ENCODE data around the gene C19orf38.

C19orf38 gene

GRCh38 chr19:10848230-10848856, at the start of gene C19orf38:
TSS of gene C19orf38 (plus strand) at chr19:10848415. CDS start at chr19:10848509, 94 bp downstream.
- DNase-seq: no peak

- DNase-seq: no peak
Measured at GRCh38 chr19:10800488-10800887, 47.7 kb upstream of the C19orf38 start.

GRCh38 chr19:10802479-10802878, 45.7 kb upstream of the C19orf38 start:
- DNase-seq: no peak

- DNase-seq: no peak
Measured at GRCh38 chr19:10803252-10803651, 45.0 kb upstream of the C19orf38 start.

- no peak for DNase-seq
Measured at GRCh38 chr19:10805065-10805757, 43.0 kb upstream of the C19orf38 start.

- no peak for DNase-seq
Measured at GRCh38 chr19:10805758-10806247, 42.4 kb upstream of the C19orf38 start.

- no peak for DNase-seq
Measured at GRCh38 chr19:10808937-10809649, 39.1 kb upstream of the C19orf38 start.

GRCh38 chr19:10809651-10810285, 38.4 kb upstream of the C19orf38 start:
- DNase-seq: no peak

- no peak for DNase-seq
Measured at GRCh38 chr19:10811391-10812111, 36.7 kb upstream of the C19orf38 start.

- DNase-seq: no peak
Measured at GRCh38 chr19:10812196-10812595, 36.0 kb upstream of the C19orf38 start.

GRCh38 chr19:10812902-10813404, 35.3 kb upstream of the C19orf38 start:
- no peak for DNase-seq

GRCh38 chr19:10815007-10815536, 33.1 kb upstream of the C19orf38 start:
- DNase-seq: no peak

GRCh38 chr19:10815969-10816644, 32.1 kb upstream of the C19orf38 start:
- DNase-seq: no peak

GRCh38 chr19:10816691-10817090, 31.5 kb upstream of the C19orf38 start:
- DNase-seq: no peak

- DNase-seq: no peak
Measured at GRCh38 chr19:10817291-10818038, 30.8 kb upstream of the C19orf38 start.

GRCh38 chr19:10818301-10819123, 29.7 kb upstream of the C19orf38 start:
- no peak for DNase-seq

- no peak for DNase-seq
Measured at GRCh38 chr19:10819124-10820060, 28.8 kb upstream of the C19orf38 start.

- DNase-seq: no peak
Measured at GRCh38 chr19:10820173-10820572, 28.0 kb upstream of the C19orf38 start.

- DNase-seq: no peak
Measured at GRCh38 chr19:10823690-10824089, 24.5 kb upstream of the C19orf38 start.
